KMS-11 (cell line): ENCODE results near the gene FGD6.

Experiments
- H2AFZ ChIP-seq: fragments of 200-600 bp; sonication (generic); 2 replicates; pipeline ENCODE4 v1.6.1; 2016; ENCODE audit warnings: antibody characterized with exemption, mixed run types, low read depth
- H3K27ac ChIP-seq: fragments of 200-600 bp; sonication (generic); 2 replicates; pipeline ENCODE4 v1.6.1; 2016; ENCODE audit warnings: mild to moderate bottlenecking, mixed run types
- H3K27me3 ChIP-seq: fragments of 200-600 bp; sonication (generic); 2 replicates; pipeline ENCODE4 v1.6.1; 2017; ENCODE audit warnings: mild to moderate bottlenecking, low read depth, mixed run types, moderate library complexity; ENCODE audit not compliant: insufficient read depth
- H3K36me3 ChIP-seq: fragments of 200-600 bp; sonication (generic); 2 replicates; pipeline ENCODE4 v1.6.1; 2017; ENCODE audit warnings: mild to moderate bottlenecking, mixed run types; ENCODE audit not compliant: insufficient read depth
- H3K4me1 ChIP-seq: fragments of 200-600 bp; sonication (generic); 2 replicates; pipeline ENCODE4 v1.6.1; 2016; ENCODE audit warnings: mild to moderate bottlenecking, low read depth, mixed run types; ENCODE audit not compliant: poor library complexity, severe bottlenecking
- H3K4me2 ChIP-seq: fragments of 200-600 bp; sonication (generic); 2 replicates; pipeline ENCODE4 v1.7.0; 2016; ENCODE audit warnings: mild to moderate bottlenecking, mixed run types
- H3K4me3 ChIP-seq: fragments of 200-600 bp; sonication (generic); IDR thresholded peaks from 2 replicates; pipeline ENCODE4 v1.6.1; 2017; ENCODE audit warnings: low read depth, low read length, mixed read lengths; ENCODE audit not compliant: insufficient read depth
- H3K79me2 ChIP-seq: fragments of 200-600 bp; sonication (generic); 2 replicates; pipeline ENCODE4 v1.6.1; 2016; ENCODE audit warnings: low read depth, mixed run types; ENCODE audit not compliant: insufficient read depth
- H3K9ac ChIP-seq: fragments of 200-600 bp; sonication (generic); 2 replicates; pipeline ENCODE4 v1.6.1; 2016; ENCODE audit warnings: mild to moderate bottlenecking, mixed run types
- H4K20me1 ChIP-seq: fragments of 200-600 bp; sonication (generic); 2 replicates; pipeline ENCODE4 v1.6.1; 2016; ENCODE audit warnings: mild to moderate bottlenecking, mixed run types; ENCODE audit not compliant: insufficient read depth
- CTCF ChIP-seq: fragments of 200-600 bp; sonication (generic); conservative IDR thresholded peaks from 2 replicates; pipeline ENCODE4 v1.6.1; 2017; ENCODE audit warnings: low read depth, mild to moderate bottlenecking, antibody characterized with exemption, low read length, moderate library complexity, mixed read lengths

FGD6 gene

DNA sequence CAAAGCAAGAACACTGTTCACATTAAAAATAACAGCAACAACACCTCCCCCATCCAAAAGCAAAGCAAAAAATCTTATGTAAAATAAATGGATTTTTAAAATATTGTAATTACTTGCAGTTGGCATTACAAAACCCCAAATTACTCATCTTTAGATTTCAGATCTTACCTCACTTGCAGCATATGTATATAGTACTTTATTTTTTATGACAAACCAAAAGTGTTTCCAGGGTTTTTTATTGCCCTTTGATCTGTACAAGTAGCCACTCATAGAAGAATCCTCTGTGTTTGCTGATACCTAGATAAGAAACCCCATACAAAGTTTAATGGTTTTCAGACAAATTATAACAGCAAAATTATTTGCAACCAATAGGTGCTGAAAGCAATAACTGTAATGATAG is 131.7 kb downstream of the FGD6 start:
- no peaks in the 10 kb centered on the region for H3K36me3 ChIP-seq
- no peak for TF ChIP-seq CTCF
- H3K4me1 ChIP-seq = no peaks in the 10 kb centered on the region
- no peaks in the 10 kb centered on the region for H3K79me2 ChIP-seq
- no peak overlapping the region for H3K4me2 ChIP-seq
- no peak overlapping the region for H2AFZ ChIP-seq
- no peak overlapping the region for H3K4me3 ChIP-seq
- H3K9ac ChIP-seq = no peak overlapping the region
- H3K27ac ChIP-seq = no peak overlapping the region
- H3K27me3 ChIP-seq = no peaks in the 10 kb centered on the region
- H4K20me1 ChIP-seq = no peaks in the 10 kb centered on the region

GRCh38 chr12:95083938-95084337 is 133.3 kb downstream of the FGD6 start:
- Histone ChIP-seq H3K27ac (no peak overlapping the region), H3K36me3 (no peaks in the 10 kb centered on the region), H3K4me2 (no peak overlapping the region), H2AFZ (no peak overlapping the region), H3K27me3 (no peaks in the 10 kb centered on the region), H3K79me2 (no peaks in the 10 kb centered on the region), H3K4me1 (no peaks in the 10 kb centered on the region), H4K20me1 (no peaks in the 10 kb centered on the region), H3K9ac (no peak overlapping the region), H3K4me3 (no peak overlapping the region)
- no peak for TF ChIP-seq CTCF

DNA sequence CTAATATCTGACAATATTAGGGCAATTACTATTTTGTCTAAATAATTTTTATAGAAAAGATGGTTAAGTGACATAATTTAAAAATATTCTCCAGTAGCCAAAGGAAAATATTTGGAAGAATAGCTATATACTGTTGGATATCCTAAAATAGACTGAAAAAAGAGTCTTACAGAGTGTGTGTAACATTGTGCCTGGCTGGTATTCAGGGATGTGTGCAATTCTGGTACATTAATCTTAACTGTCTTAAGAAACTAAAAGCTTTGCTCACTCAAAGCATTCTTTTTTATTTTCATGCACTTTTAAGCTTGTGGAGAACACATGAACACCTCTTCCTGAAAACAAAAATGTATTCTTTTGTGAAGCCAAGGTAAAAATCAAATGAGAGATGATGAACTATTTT is 133.8 kb downstream of the FGD6 start:
- TF ChIP-seq CTCF = no peak
- Histone ChIP-seq H3K27me3 (no peaks in the 10 kb centered on the region), H3K79me2 (no peaks in the 10 kb centered on the region), H3K27ac (no peak overlapping the region), H4K20me1 (no peaks in the 10 kb centered on the region), H3K9ac (no peak overlapping the region), H3K36me3 (no peaks in the 10 kb centered on the region), H3K4me2 (no peak overlapping the region), H2AFZ (no peak overlapping the region), H3K4me3 (no peak overlapping the region), H3K4me1 (no peaks in the 10 kb centered on the region)

GRCh38 chr12:95077341-95077740 is 139.9 kb downstream of the FGD6 start:
- Histone ChIP-seq H3K4me1 (peaks cover 3% of the 10 kb centered on the region), H3K4me2 (no peak overlapping the region), H4K20me1 (no peaks in the 10 kb centered on the region), H3K79me2 (peaks cover 5% of the 10 kb centered on the region; the same call in 1 of the 2 replicates), H2AFZ (no peak overlapping the region), H3K36me3 (no peaks in the 10 kb centered on the region), H3K9ac (no peak overlapping the region), H3K27me3 (no peaks in the 10 kb centered on the region), H3K27ac (no peak overlapping the region), H3K4me3 (no peak overlapping the region)
- no peak for TF ChIP-seq CTCF
